ENCODE results near the gene ECPAS. TPM values are rescaled to one million over a fixed set of nuclear protein-coding genes. Genes with fewer than 3 reads are reported as not detected.

The ECPAS gene
- polyA plus RNA-seq, 1 donor from 2014 or later = 42.6 TPM

- Histone ChIP-seq H3K27ac (ENCODE audit: low read length) (no peak overlapping the region), H3K9me3 (ENCODE audit: low read length) (no peaks in the 10 kb centered on the region), H3K9ac (ENCODE audit: low read length) (no peak overlapping the region), H2AFZ (ENCODE audit: low read depth, low read length) (no peak overlapping the region), H3K9me2 (ENCODE audit: insufficient read depth, low read length) (no peaks in the 10 kb centered on the region), H3K4me2 (ENCODE audit: low read length) (no peak overlapping the region), H3K27me3 (ENCODE audit: insufficient read depth, low read depth, low read length) (no peaks in the 10 kb centered on the region), H3F3A (ENCODE audit: insufficient read depth, low read length, poor library complexity, severe bottlenecking) (no peaks in the 10 kb centered on the region), H4K20me1 (ENCODE audit: insufficient read depth) (no peaks in the 10 kb centered on the region), H3K79me2 (replicated peaks; ENCODE audit: insufficient read depth, low read length) (no peaks in the 10 kb centered on the region), H3K4me3 (ENCODE audit: low read length) (no peak overlapping the region), H3K36me3 (ENCODE audit: insufficient read depth, low read length) (no peaks in the 10 kb centered on the region)
- TF ChIP-seq POLR2AphosphoS5 (IDR thresholded peaks at IDR 0.05) = no peak
- no peak for TF ChIP-seq REST (IDR thresholded peaks at IDR 0.05; ENCODE audit: borderline replicate concordance)
These were observed 167.4 kb downstream of the ECPAS start for GRCh38 chr9:111316796-111317195.

Small RNA genes lying within 50 kb of the gene (small RNA-seq; reads per million reads assigned to genes)
- gene RNA5SP294 = 0 reads per million in 3 experiments

Other genes with a start within 250 kb of the ECPAS start
- 0.68 TPM in 1 of 2 replicates, not detected in the other for gene OR2K2, start 154.2 kb downstream of the ECPAS start, polyA plus RNA-seq
- gene ZNF483, start 40.8 kb upstream of the ECPAS start, polyA plus RNA-seq = 2.9 and 4.2 TPM in 2 replicates
- gene PTGR1, start 115.3 kb upstream of the ECPAS start, polyA plus RNA-seq = 3.1 and 6.6 TPM in 2 replicates
- gene DNAJC25, start 147.0 kb upstream of the ECPAS start, polyA plus RNA-seq = 16.8 and 20.0 TPM in 2 replicates
- gene GNG10, start 177.2 kb upstream of the ECPAS start, polyA plus RNA-seq = 66.1 and 69.6 TPM in 2 replicates